T-helper 1 cell treated with Interleukin-12 subunit alpha and Interleukin-12 subunit beta and Interleukin-4 antibody, amounts not matched to agents 30 μg/mL and 1 μg/mL, for 36 hours (primary cell): ENCODE measurements around the gene CIBAR2.

ENCODE experiments used
- H3K27ac Mint-ChIP-seq: one replicate; pipeline ENCODE4 v1.8.0; 2021; ENCODE audit warnings: mild to moderate bottlenecking, mixed read lengths
- H3K27me3 Mint-ChIP-seq: one replicate; pipeline ENCODE4 v1.8.0; 2021; ENCODE audit warnings: low read depth, mixed read lengths
- H3K36me3 Mint-ChIP-seq: one replicate; pipeline ENCODE4 v1.8.0; 2021; ENCODE audit warnings: low read depth, mixed read lengths
- H3K4me1 Mint-ChIP-seq: one replicate; pipeline ENCODE4 v1.8.0; 2021; ENCODE audit warnings: low read depth, mixed read lengths
- H3K4me3 Mint-ChIP-seq: one replicate; pipeline ENCODE4 v1.8.0; 2021; ENCODE audit warnings: mild to moderate bottlenecking, moderate library complexity, mixed read lengths
- H3K9me3 Mint-ChIP-seq: one replicate; pipeline ENCODE4 v1.8.0; 2021; ENCODE audit warnings: mixed read lengths

Gene CIBAR2

GRCh38 chr16:85112364-85112763 lies at the start of gene CIBAR2:
Gene CIBAR2, minus strand, starts transcription at chr16:85112472. Its CDS starts 120 bp downstream, at chr16:85112352.
- Mint-ChIP-seq H3K4me1 (peaks cover 3% of the 10 kb centered on the region), H3K27ac (no peak within 1 kb of the TSS), H3K36me3 (no peaks in the 10 kb centered on the region), H3K4me3 (no peak within 1 kb of the TSS), H3K27me3 (no peaks in the 10 kb centered on the region), H3K9me3 (no peaks in the 10 kb centered on the region)

GRCh38 chr16:85159179-85159980 lies 47.1 kb upstream of the CIBAR2 start:
- H3K36me3 Mint-ChIP-seq, result no peaks in the 10 kb centered on the region
- H3K4me1 Mint-ChIP-seq, result peaks cover 6% of the 10 kb centered on the region
- peaks cover 4% of the 10 kb centered on the region for H3K27me3 Mint-ChIP-seq
- no peak overlapping the region for H3K4me3 Mint-ChIP-seq
- H3K27ac Mint-ChIP-seq, result no peak overlapping the region
- no peaks in the 10 kb centered on the region for H3K9me3 Mint-ChIP-seq

GRCh38 chr16:85158743-85159178 lies 46.5 kb upstream of the CIBAR2 start:
- peaks cover 6% of the 10 kb centered on the region for H3K4me1 Mint-ChIP-seq
- no peak overlapping the region for H3K4me3 Mint-ChIP-seq
- H3K36me3 Mint-ChIP-seq, result no peaks in the 10 kb centered on the region
- H3K9me3 Mint-ChIP-seq, result no peaks in the 10 kb centered on the region
- H3K27ac Mint-ChIP-seq, result no peak overlapping the region
- H3K27me3 Mint-ChIP-seq, result peaks cover 4% of the 10 kb centered on the region

- H3K9me3 Mint-ChIP-seq, result no peaks in the 10 kb centered on the region
- H3K27ac Mint-ChIP-seq, result peak overlapping the region; percentile 41
- peaks cover 6% of the 10 kb centered on the region for H3K4me1 Mint-ChIP-seq
- peak overlapping the region; percentile 64 for H3K4me3 Mint-ChIP-seq
- peaks cover 4% of the 10 kb centered on the region for H3K27me3 Mint-ChIP-seq
- no peaks in the 10 kb centered on the region for H3K36me3 Mint-ChIP-seq
These were observed 45.8 kb upstream of the CIBAR2 start for GRCh38 chr16:85157813-85158742.

GRCh38 chr16:85157372-85157771 lies 45.1 kb upstream of the CIBAR2 start:
- Mint-ChIP-seq H3K27ac (no peak overlapping the region), H3K4me1 (peaks cover 6% of the 10 kb centered on the region), H3K9me3 (no peaks in the 10 kb centered on the region), H3K27me3 (peaks cover 4% of the 10 kb centered on the region), H3K4me3 (peak overlapping the region; percentile 64), H3K36me3 (no peaks in the 10 kb centered on the region)

- peaks cover 6% of the 10 kb centered on the region for H3K4me1 Mint-ChIP-seq
- H3K4me3 Mint-ChIP-seq, result no peak overlapping the region
These were observed 44.6 kb upstream of the CIBAR2 start for GRCh38 chr16:85156869-85157268.

GRCh38 chr16:85156440-85156839 lies 44.2 kb upstream of the CIBAR2 start:
- peaks cover 4% of the 10 kb centered on the region for H3K27me3 Mint-ChIP-seq
- no peak overlapping the region for H3K4me3 Mint-ChIP-seq
- H3K27ac Mint-ChIP-seq, result no peak overlapping the region
- peaks cover 6% of the 10 kb centered on the region for H3K4me1 Mint-ChIP-seq
- no peaks in the 10 kb centered on the region for H3K9me3 Mint-ChIP-seq
- no peaks in the 10 kb centered on the region for H3K36me3 Mint-ChIP-seq

More at GRCh38 chr16:85156869-85157268, 44.6 kb upstream of the CIBAR2 start:
- Mint-ChIP-seq H3K27me3 (peaks cover 4% of the 10 kb centered on the region), H3K36me3 (no peaks in the 10 kb centered on the region), H3K27ac (no peak overlapping the region), H3K9me3 (no peaks in the 10 kb centered on the region)

- Mint-ChIP-seq H3K4me1 (peaks cover 6% of the 10 kb centered on the region), H3K9me3 (no peaks in the 10 kb centered on the region), H3K27ac (no peak overlapping the region), H3K27me3 (peaks cover 4% of the 10 kb centered on the region), H3K36me3 (no peaks in the 10 kb centered on the region), H3K4me3 (no peak overlapping the region)
These were observed 41.4 kb upstream of the CIBAR2 start for GRCh38 chr16:85153656-85154091.

GRCh38 chr16:85153046-85153445 lies 40.8 kb upstream of the CIBAR2 start:
- Mint-ChIP-seq H3K27ac (no peak overlapping the region), H3K9me3 (no peaks in the 10 kb centered on the region), H3K27me3 (peaks cover 4% of the 10 kb centered on the region), H3K4me1 (peaks cover 5% of the 10 kb centered on the region), H3K4me3 (no peak overlapping the region), H3K36me3 (no peaks in the 10 kb centered on the region)

GRCh38 chr16:85152414-85153030 lies 40.2 kb upstream of the CIBAR2 start:
- peaks cover under 1% of the 10 kb centered on the region for H3K4me1 Mint-ChIP-seq
- no peak overlapping the region for H3K4me3 Mint-ChIP-seq
- no peaks in the 10 kb centered on the region for H3K36me3 Mint-ChIP-seq
- H3K27ac Mint-ChIP-seq, result no peak overlapping the region
- H3K27me3 Mint-ChIP-seq, result no peaks in the 10 kb centered on the region
- H3K9me3 Mint-ChIP-seq, result no peaks in the 10 kb centered on the region

- H3K36me3 Mint-ChIP-seq, result no peaks in the 10 kb centered on the region
- H3K4me3 Mint-ChIP-seq, result no peak overlapping the region
- no peaks in the 10 kb centered on the region for H3K9me3 Mint-ChIP-seq
- H3K27ac Mint-ChIP-seq, result no peak overlapping the region
- no peaks in the 10 kb centered on the region for H3K4me1 Mint-ChIP-seq
- H3K27me3 Mint-ChIP-seq, result no peaks in the 10 kb centered on the region
These were observed 39.5 kb upstream of the CIBAR2 start for GRCh38 chr16:85151603-85152413.

- Mint-ChIP-seq H3K27ac (no peak overlapping the region), H3K9me3 (no peaks in the 10 kb centered on the region), H3K27me3 (no peaks in the 10 kb centered on the region), H3K4me1 (no peaks in the 10 kb centered on the region), H3K36me3 (no peaks in the 10 kb centered on the region), H3K4me3 (no peak overlapping the region)
These were observed 38.9 kb upstream of the CIBAR2 start for GRCh38 chr16:85151079-85151602.

GRCh38 chr16:85150331-85150940 lies 38.2 kb upstream of the CIBAR2 start:
- Mint-ChIP-seq H3K4me3 (no peak overlapping the region), H3K36me3 (no peaks in the 10 kb centered on the region), H3K27ac (no peak overlapping the region), H3K27me3 (no peaks in the 10 kb centered on the region), H3K4me1 (no peaks in the 10 kb centered on the region), H3K9me3 (no peaks in the 10 kb centered on the region)
